Activated CD4-positive, alpha-beta memory T cell treated with anti-CD3 and anti-CD28 coated beads for 36 hours (primary cell): ENCODE data around the gene CCL15. TPM values are rescaled to one million over a fixed set of nuclear protein-coding genes. Genes with fewer than 3 reads are reported as not detected.
"Not testable (repeated sequence)": the region's sequence is repeated elsewhere in the genome, so short reads cannot be mapped to it uniquely, and the experiment has no call there.

ENCODE experiments used
- CTCF ChIA-PET: fragments of 350-600 bp; sonication (Branson Sonifier 250); formaldehyde crosslinking; loops from one replicate; lab custom pipeline; 2021; ENCODE audit warnings: antibody characterized with exemption, inconsistent platforms; lab: Charles Lee
- POLR2A ChIA-PET: fragments of 350-600 bp; sonication (Branson Sonifier 250); formaldehyde crosslinking; loops from one replicate; lab custom pipeline; 2021; ENCODE audit warnings: antibody characterized with exemption; lab: Charles Lee
- DNase-seq: peaks from one replicate; pipeline ENCODE4 v3.0.0-alpha.2; 2020
- H3K27ac Mint-ChIP-seq: one replicate; pipeline ENCODE4 v1.8.0; 2021; ENCODE audit warnings: mixed read lengths
- H3K27me3 Mint-ChIP-seq: one replicate; pipeline ENCODE4 v1.8.0; 2021; ENCODE audit warnings: mixed read lengths
- H3K36me3 Mint-ChIP-seq: one replicate; pipeline ENCODE4 v1.8.0; 2021; ENCODE audit warnings: mixed read lengths
- H3K4me1 Mint-ChIP-seq: one replicate; pipeline ENCODE4 v1.8.0; 2021; ENCODE audit warnings: low read depth, mixed read lengths
- H3K4me3 Mint-ChIP-seq: one replicate; pipeline ENCODE4 v1.8.0; 2021; ENCODE audit warnings: mild to moderate bottlenecking, mixed read lengths
- H3K9me3 Mint-ChIP-seq: one replicate; pipeline ENCODE4 v1.8.0; 2021; ENCODE audit warnings: mixed read lengths
- intact Hi-C: fragments of 100-400 bp; cut with micrococcal nuclease; formaldehyde crosslinking; loops from one replicate; pipeline ENCODE4 v1.15.1; 2023
- total RNA-seq, 2 experiments: library from RNA; stranded (reverse); gene quantifications; one replicate each; pipeline ENCODE4 v1.2.3, GENCODE V29; 2021

CCL15 gene
- total RNA-seq, 2 experiments from 2014 or later = not detected

DNA sequence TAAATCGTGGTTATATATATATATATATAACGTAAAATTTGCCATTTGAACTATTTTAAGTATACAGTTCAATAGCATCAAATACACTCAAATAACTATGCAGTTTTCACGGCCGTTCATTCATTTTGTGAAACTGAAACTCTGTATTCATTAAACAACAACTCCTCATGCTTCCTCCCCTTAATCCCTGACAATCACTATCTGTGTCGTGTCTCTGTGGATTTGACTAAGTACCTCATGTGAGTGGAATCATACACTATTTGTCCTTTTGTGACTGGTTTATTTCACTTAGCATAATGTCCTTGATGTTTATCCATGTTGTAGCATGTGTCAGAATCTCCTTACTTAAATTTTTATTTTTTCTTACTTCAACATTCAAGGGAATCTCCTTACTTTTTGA lies 13.6 kb upstream of the CCL15 start:
- POLR2A ChIA-PET = no interaction called here

DNA sequence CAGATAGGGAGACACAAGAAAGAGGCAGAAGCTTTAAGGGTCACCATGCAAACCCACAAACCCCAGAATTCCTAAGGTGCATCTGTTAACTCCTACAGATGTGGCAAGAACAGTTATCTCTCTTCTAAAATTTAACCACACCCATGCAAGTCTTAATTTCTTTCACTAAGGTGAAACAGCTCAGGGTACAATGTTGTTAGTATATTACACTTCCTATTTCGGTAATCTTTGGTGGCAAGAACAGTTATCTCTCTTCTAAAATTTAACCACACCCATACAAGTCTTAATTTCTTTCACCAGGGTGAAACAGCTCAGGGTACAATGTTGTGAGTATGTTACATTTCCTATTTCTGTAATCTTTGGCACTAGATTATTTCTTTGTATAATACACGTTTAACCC lies 9.8 kb upstream of the CCL15 start:
- CTCF ChIA-PET = interaction anchor here (1.0 to 2.7 kb wide), 2 partner anchors 35 to 138 kb away, joined by 4 to 10 read pairs; no protein-coding TSS in a partner anchor
- intact Hi-C loops = no loop called here
- H3K27me3 Mint-ChIP-seq = peaks cover 7% of the 10 kb centered on the region

More for the DNA sequence above, 13.6 kb upstream of the CCL15 start:
- H3K4me3 Mint-ChIP-seq = no peak overlapping the region
- peaks cover 16% of the 10 kb centered on the region for H3K27me3 Mint-ChIP-seq
- DNase-seq = no peak
- no peaks in the 10 kb centered on the region for H3K36me3 Mint-ChIP-seq
- intact Hi-C loops = no loop called here
- CTCF ChIA-PET = no interaction called here
- no peaks in the 10 kb centered on the region for H3K4me1 Mint-ChIP-seq
- no peaks in the 10 kb centered on the region for H3K9me3 Mint-ChIP-seq
- no peak overlapping the region for H3K27ac Mint-ChIP-seq

DNA sequence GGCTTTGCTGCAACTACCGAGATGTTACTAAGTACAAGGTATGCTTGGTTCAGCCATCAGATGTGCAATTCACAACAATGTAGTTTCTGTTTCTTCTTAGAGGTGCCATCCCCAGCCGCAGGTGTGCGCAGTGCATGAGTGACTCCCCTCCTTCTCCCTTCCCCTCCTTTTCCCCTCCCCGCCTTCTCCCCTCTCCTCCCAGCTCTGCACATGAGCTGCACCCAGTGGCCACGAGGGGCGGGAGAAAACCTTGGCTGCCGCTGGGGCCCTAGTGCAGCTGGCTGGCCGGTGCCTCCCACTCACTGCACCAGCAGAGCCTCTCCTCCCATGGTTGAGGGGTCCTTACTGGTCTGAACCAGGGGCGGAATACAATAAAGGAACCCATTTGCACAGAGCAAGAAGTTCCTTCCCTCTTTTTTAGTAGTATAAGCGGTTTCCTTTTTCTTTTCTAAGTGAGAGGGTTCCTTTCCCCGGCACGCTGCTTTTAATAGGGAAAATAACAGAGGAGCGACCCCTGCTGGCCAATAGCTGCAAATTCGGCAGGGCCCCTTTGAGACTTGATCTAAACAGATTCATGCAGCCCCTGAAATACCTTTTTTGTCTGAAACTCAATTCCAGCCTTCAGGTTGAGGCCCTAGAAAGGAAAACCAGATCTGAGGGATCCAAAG lies 7.8 kb upstream of the CCL15 start:
- intact Hi-C loops = no loop called here
- peaks cover 6% of the 10 kb centered on the region for H3K27me3 Mint-ChIP-seq
- DNase-seq = peak; percentile 31
- no peak overlapping the region for H3K27ac Mint-ChIP-seq
- ChIA-PET CTCF (interaction anchor here (1.6 to 2.7 kb wide), 2 partner anchors 40 to 140 kb away, joined by 6 to 10 read pairs; no protein-coding TSS in a partner anchor), POLR2A (no interaction called here)
- H3K4me1 Mint-ChIP-seq = peaks cover 6% of the 10 kb centered on the region
- H3K36me3 Mint-ChIP-seq = no peaks in the 10 kb centered on the region
- no peak overlapping the region for H3K4me3 Mint-ChIP-seq
- H3K9me3 Mint-ChIP-seq = no peaks in the 10 kb centered on the region

More for the DNA sequence above, 9.8 kb upstream of the CCL15 start:
- Mint-ChIP-seq H3K36me3 (no peaks in the 10 kb centered on the region), H3K4me3 (no peak overlapping the region), H3K9me3 (no peaks in the 10 kb centered on the region), H3K27ac (no peak overlapping the region), H3K4me1 (no peaks in the 10 kb centered on the region)
- no peak for DNase-seq
- POLR2A ChIA-PET = no interaction called here

DNA sequence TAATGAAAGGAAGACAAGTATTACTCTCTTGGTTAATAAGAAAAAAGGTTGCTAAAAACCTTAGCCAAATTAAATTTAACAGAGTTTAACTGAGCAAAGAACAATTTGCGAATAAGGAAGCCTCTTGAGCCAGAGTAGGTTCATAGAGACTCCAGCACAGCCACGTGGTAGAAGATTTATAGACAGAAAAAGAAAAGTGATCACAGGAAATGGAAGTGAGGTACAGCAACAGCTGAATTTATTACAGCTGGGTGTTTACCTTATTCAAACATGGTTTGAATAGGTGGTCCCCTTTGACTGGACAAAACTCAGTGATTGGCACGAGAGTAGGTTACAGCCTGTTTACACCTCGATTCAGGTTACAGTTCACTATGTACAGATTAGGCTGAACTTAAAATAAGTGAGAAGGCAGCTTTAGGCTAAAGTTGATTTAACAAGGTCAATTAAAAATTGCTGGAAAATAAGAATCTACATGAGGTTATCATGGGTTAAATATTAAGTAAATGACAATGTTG lies 3.3 kb upstream of the CCL15 start:
- DNase-seq = no peak
- POLR2A ChIA-PET = no interaction called here
- intact Hi-C loops = no loop called here
- peaks cover 6% of the 10 kb centered on the region for H3K4me1 Mint-ChIP-seq
- no peaks in the 10 kb centered on the region for H3K36me3 Mint-ChIP-seq
- H3K9me3 Mint-ChIP-seq = no peaks in the 10 kb centered on the region
- H3K27ac Mint-ChIP-seq = no peak overlapping the region
- peaks cover 15% of the 10 kb centered on the region for H3K27me3 Mint-ChIP-seq
- CTCF ChIA-PET = interaction anchor here (0.6 to 1.4 kb wide), 2 partner anchors 28 to 241 kb away, joined by 3 to 6 read pairs; no protein-coding TSS in a partner anchor
- no peak overlapping the region for H3K4me3 Mint-ChIP-seq

DNA sequence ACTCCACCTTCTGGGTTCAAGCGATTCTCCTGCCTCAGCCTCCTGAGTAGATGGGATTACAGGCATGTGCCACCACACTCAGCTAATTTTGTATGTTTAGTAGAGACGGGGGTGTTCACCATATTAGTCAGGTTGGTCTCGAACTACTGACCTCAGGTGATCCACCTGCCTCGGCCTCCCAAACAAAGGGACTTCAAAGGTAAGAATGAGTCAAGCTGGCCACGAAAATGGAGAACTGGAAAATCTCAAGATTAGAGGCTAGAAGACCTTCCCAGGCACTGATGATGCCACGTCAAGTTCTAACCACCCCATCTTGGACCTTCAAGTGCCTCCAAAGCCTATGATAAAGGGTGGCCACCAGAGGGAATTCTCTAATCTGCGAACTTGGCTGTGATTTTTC lies 1.3 kb upstream of the CCL15 start:
- Mint-ChIP-seq H3K4me3 (no peak overlapping the region), H3K4me1 (peaks cover 6% of the 10 kb centered on the region), H3K27ac (no peak overlapping the region), H3K9me3 (no peaks in the 10 kb centered on the region), H3K27me3 (peaks cover 15% of the 10 kb centered on the region), H3K36me3 (no peaks in the 10 kb centered on the region)
- intact Hi-C loops = no loop called here
- ChIA-PET CTCF (interaction anchor here (0.7 kb wide), 1 partner anchor 8 kb away, joined by 3 read pairs; no protein-coding TSS in a partner anchor), POLR2A (no interaction called here)
- DNase-seq = no peak

DNA sequence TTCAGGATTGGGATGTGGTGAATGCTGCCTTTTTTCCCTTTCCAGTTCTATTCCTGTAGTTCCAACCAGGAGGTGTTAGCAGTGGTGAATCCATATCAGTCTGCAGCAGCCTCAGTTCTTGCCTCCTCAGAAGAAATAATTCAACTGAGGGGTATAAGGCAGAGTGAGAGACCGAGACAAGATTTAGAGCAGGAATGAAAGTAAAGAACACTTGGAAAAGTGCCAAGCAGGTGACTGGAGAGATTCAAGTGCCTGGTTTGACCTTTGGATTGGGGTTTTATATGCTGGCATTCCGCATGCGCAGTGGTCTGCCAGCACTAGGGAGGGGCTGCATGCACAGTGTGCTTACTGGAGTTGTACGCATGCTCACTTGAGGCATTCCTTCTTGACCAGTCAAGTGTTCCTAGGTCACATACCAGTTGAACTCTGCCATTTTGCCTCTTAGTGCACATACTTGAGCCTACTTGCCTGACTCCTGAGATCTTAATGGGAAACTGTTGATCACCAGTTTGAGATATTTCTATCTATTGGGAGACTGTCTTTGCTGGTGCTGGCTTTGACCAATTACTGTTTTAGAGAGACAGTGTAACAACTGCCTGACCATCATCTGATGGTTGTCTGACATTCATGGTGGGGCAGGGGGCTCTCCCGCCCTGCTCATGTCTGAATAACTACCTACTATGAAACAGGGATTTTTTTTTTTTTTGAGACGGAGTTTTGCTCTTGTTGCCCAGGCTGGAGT lies 680 bp upstream of the CCL15 start:
- H3K4me1 Mint-ChIP-seq = peaks cover 6% of the 10 kb centered on the region
- no peak for DNase-seq
- no peaks in the 10 kb centered on the region for H3K9me3 Mint-ChIP-seq
- POLR2A ChIA-PET = no interaction called here
- no peaks in the 10 kb centered on the region for H3K36me3 Mint-ChIP-seq
- peaks cover 15% of the 10 kb centered on the region for H3K27me3 Mint-ChIP-seq
- H3K27ac Mint-ChIP-seq = no peak overlapping the region
- no peak overlapping the region for H3K4me3 Mint-ChIP-seq
- intact Hi-C loops = no loop called here
- CTCF ChIA-PET = interaction anchor here (0.7 kb wide), 1 partner anchor 7 kb away, joined by 3 read pairs; no protein-coding TSS in a partner anchor

DNA sequence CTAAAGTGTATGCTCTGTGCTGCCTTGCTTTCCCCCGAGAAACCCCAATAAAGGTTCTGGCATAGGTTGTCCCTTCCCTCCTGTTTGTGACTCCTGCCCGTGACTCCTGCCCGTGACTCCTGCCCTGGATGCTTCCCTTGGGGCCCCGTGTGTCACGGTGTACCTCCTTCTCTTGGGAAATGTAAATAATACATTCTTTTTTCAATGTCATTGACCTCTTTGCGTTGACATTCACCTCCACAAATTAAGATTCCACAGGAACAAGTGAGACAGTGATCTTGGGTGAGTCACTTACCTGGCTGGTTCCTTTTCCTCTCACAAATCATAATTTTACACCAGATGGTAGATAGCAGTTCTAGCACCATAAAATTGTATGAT lies 632 bp downstream of the CCL15 start:
- Mint-ChIP-seq H3K27me3 (peaks cover 15% of the 10 kb centered on the region), H3K36me3 (no peaks in the 10 kb centered on the region), H3K4me1 (peaks cover 6% of the 10 kb centered on the region), H3K27ac (no peak overlapping the region), H3K4me3 (no peak overlapping the region), H3K9me3 (no peaks in the 10 kb centered on the region)
- ChIA-PET POLR2A (no interaction called here), CTCF (no interaction called here)
- intact Hi-C loops = no loop called here
- no peak for DNase-seq

DNA sequence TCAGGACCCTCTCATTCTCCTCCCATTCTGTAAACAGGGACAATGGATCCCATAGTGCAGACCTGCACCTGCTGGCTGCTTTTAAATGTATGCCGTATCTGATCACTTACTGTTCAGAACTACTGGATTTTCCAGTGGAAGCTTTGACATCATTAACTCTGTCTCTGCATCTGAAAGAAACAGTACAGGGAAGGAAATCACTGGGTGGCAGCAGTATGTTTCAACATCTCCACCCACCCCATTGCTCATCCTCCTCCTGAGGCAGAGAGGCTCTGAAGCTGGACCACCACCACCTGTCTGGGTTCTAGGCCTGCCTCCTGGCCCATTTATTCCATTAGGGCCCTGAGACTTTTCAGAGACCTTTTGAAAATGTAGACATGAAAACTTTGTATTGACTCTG lies 2.6 kb downstream of the CCL15 start:
- no peak for DNase-seq
- H3K36me3 Mint-ChIP-seq = no peaks in the 10 kb centered on the region
- H3K9me3 Mint-ChIP-seq = no peaks in the 10 kb centered on the region
- no peak overlapping the region for H3K4me3 Mint-ChIP-seq
- CTCF ChIA-PET = interaction anchor here (1.4 kb wide), 1 partner anchor 150 kb away, joined by 3 read pairs; no protein-coding TSS in a partner anchor
- H3K27ac Mint-ChIP-seq = no peak overlapping the region
- POLR2A ChIA-PET = no interaction called here
- intact Hi-C loops = no loop called here
- H3K27me3 Mint-ChIP-seq = peaks cover 17% of the 10 kb centered on the region
- H3K4me1 Mint-ChIP-seq = no peaks in the 10 kb centered on the region

DNA sequence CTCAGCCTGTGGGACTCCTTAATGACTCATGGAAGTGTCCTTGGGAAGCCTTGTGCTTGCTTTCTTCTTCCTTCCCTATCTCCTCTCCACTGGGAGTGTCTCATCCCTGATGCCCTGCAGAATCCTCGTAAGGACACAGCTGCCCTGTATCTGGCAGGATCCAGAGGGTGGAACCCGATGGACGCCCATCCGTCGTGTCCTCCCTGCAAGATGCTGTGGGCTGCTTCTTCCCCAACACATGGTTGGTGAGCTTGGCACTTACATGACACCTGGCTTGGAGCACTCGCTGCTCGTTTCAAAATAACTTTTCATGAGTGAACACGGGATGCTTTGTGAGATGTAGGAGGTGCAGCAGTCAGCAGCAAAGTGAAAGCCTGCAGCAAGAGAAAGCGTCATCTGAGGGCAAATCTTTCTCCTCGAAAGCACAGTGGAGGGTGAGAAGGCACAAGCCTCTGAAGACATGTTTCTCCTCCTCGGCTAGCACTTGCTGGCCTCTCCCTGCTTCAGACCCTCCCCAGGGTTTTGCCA lies 3.3 kb downstream of the CCL15 start:
- no peak overlapping the region for H3K4me3 Mint-ChIP-seq
- intact Hi-C loops = no loop called here
- H3K9me3 Mint-ChIP-seq = no peaks in the 10 kb centered on the region
- H3K4me1 Mint-ChIP-seq = no peaks in the 10 kb centered on the region
- ChIA-PET POLR2A (no interaction called here), CTCF (interaction anchor here (0.6 kb wide), 1 partner anchor 493 kb away, joined by 4 read pairs; no protein-coding TSS in a partner anchor)
- H3K36me3 Mint-ChIP-seq = no peaks in the 10 kb centered on the region
- H3K27ac Mint-ChIP-seq = no peak overlapping the region
- peaks cover 17% of the 10 kb centered on the region for H3K27me3 Mint-ChIP-seq
- no peak for DNase-seq

DNA sequence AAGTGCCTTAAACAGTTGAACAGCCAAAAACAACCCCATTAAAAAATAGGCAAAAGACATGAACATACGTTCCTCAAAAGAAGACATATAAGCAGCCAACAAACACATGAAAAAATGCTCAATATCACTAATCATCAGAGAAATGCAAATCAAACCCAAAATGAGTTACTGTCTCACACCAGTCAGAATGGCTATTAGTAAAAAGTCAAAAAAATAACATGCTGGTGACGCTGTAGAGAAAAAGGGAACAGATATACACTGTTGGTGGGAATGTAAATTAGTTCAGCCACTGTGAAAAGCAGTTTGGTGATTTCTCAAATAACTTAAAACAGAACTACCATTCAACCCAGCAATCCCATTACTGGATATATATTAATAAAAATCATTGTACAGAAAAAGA lies 6.0 kb downstream of the CCL15 start:
- H3K4me1 Mint-ChIP-seq, DNase-seq, H3K27me3 Mint-ChIP-seq, H3K27ac Mint-ChIP-seq, H3K36me3 Mint-ChIP-seq, H3K9me3 Mint-ChIP-seq, POLR2A ChIA-PET, intact Hi-C loops, H3K4me3 Mint-ChIP-seq: not testable (repeated sequence)
- CTCF ChIA-PET = interaction anchor here (0.8 kb wide), 1 partner anchor 123 kb away, joined by 3 read pairs; no protein-coding TSS in a partner anchor

DNA sequence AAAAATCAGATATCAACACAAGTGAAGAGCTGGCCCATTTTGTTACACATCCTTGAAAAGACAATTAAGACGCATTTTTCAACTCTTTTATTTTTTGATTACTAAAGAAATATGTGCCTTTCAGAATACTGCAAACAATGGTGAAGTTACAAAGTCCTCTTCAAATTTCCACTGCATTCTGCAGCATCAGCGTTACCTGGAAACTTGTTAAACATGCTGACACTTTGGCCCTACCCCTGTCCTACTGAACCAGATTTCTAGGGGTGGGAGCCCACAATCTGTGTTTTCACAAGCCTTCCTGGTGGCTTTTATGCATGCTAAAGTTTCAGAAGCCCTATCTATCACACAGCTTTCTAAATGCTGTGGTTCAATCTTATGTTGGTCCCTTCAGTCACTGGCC lies 10.3 kb downstream of the CCL15 start:
- ChIA-PET POLR2A (no interaction called here), CTCF (interaction anchor here (0.7 to 1.9 kb wide), 3 partner anchors 10 to 155 kb away, joined by 3 to 5 read pairs (median 4); partner anchors contain the start of gene CCL16)
- H3K4me3 Mint-ChIP-seq = no peak overlapping the region
- H3K4me1 Mint-ChIP-seq = no peaks in the 10 kb centered on the region
- peaks cover 11% of the 10 kb centered on the region for H3K27me3 Mint-ChIP-seq
- no peak overlapping the region for H3K27ac Mint-ChIP-seq
- DNase-seq = no peak
- intact Hi-C loops = no loop called here
- peaks cover 12% of the 10 kb centered on the region for H3K9me3 Mint-ChIP-seq
- no peaks in the 10 kb centered on the region for H3K36me3 Mint-ChIP-seq

DNA sequence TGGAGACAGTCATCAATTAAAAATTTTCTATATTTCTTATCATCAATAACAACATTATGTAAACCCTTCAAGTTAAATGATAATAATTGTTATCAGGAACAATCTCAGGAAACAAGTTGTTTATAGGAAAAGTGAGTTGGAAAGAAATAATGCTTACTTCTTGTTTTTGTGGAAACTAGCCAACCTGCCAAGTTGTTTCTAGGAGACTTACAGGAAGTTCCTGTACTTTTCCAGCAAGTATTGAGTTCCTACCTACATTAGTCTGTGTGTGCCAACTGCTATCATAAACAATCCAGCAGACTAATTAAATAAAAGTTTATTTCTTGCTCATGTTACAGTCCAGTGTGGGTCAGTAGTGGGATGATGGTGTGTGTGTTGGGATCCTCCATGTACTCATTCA lies 13.2 kb downstream of the CCL15 start:
- no peak for DNase-seq
- Mint-ChIP-seq H3K4me3 (no peak overlapping the region), H3K9me3 (peaks cover 12% of the 10 kb centered on the region), H3K27me3 (peaks cover 8% of the 10 kb centered on the region), H3K36me3 (no peaks in the 10 kb centered on the region), H3K27ac (no peak overlapping the region), H3K4me1 (no peaks in the 10 kb centered on the region)
- ChIA-PET POLR2A (no interaction called here), CTCF (interaction anchor here (0.9 to 1.2 kb wide), 3 partner anchors 12 to 160 kb away, joined by 3 to 4 read pairs (median 3); no protein-coding TSS in a partner anchor)
- intact Hi-C loops = no loop called here
